Mesenchymal stem cell (in vitro differentiated cells and primary cell): ENCODE measurements around the gene STX1B.
A peak's percentile ranks its signal among the peaks of the same experiment; 100 is the strongest.
"Not testable (repeated sequence)": the region's sequence is repeated elsewhere in the genome, so short reads cannot be mapped to it uniquely, and the experiment has no call there.

ENCODE experiments used
- DNase-seq: peaks from one replicate; pipeline ENCODE4 v3.0.0-alpha.2; 2013
- H2AFZ ChIP-seq: one replicate; pipeline ENCODE4 v1.6.1; 2013; ENCODE audit warnings: low read depth, mild to moderate bottlenecking, control low read depth, inconsistent platforms, low read length, moderate library complexity
- H2AK5ac ChIP-seq: 2 replicates; pipeline ENCODE4 v1.6.1; 2013; ENCODE audit warnings: low read length, moderate library complexity, mild to moderate bottlenecking, inconsistent platforms; ENCODE audit not compliant: severe bottlenecking
- H2BK120ac ChIP-seq: one replicate; pipeline ENCODE4 v1.6.1; 2013; ENCODE audit warnings: low read depth, mild to moderate bottlenecking, inconsistent platforms, low read length, moderate library complexity
- H2BK12ac ChIP-seq, 2 experiments: one replicate each; pipeline ENCODE4 v1.6.1; 2013; ENCODE audit warnings: inconsistent platforms in 2 of 2, low read length in 2 of 2, mild to moderate bottlenecking in 2 of 2, moderate library complexity in 2 of 2, control low read depth in 1 of 2
- H2BK15ac ChIP-seq: one replicate; pipeline ENCODE4 v1.6.1; 2013; ENCODE audit warnings: mild to moderate bottlenecking, low read depth, inconsistent platforms; ENCODE audit not compliant: poor library complexity, severe bottlenecking
- H2BK5ac ChIP-seq: 2 replicates; pipeline ENCODE4 v1.6.1; 2013; ENCODE audit warnings: low read depth, mild to moderate bottlenecking, low read length, control low read depth, inconsistent platforms; ENCODE audit not compliant: poor library complexity, severe bottlenecking
- H3K14ac ChIP-seq, 2 experiments: one replicate each; pipeline ENCODE4 v1.6.1; 2013; ENCODE audit warnings: inconsistent platforms in 2 of 2, low read length in 2 of 2, control low read depth in 1 of 2, mild to moderate bottlenecking in 1 of 2, moderate library complexity in 1 of 2
- H3K18ac ChIP-seq, 2 experiments: one replicate each; pipeline ENCODE4 v1.6.1; 2013; ENCODE audit warnings: inconsistent platforms in 2 of 2, low read length in 2 of 2, control low read depth in 1 of 2, low read depth in 1 of 2, mild to moderate bottlenecking in 1 of 2
- H3K23ac ChIP-seq, 2 experiments: one replicate each; pipeline ENCODE4 v1.6.1; 2013; ENCODE audit warnings: inconsistent platforms in 2 of 2, low read length in 2 of 2, mild to moderate bottlenecking in 2 of 2, moderate library complexity in 2 of 2, control low read depth in 1 of 2
- H3K27ac ChIP-seq: 2 replicates; pipeline ENCODE4 v1.5.1; 2013; ENCODE audit warnings: mild to moderate bottlenecking, moderate library complexity, low read length, control low read depth, inconsistent platforms; ENCODE audit not compliant: poor library complexity, severe bottlenecking
- H3K27me3 ChIP-seq, 2 experiments: 2 replicates each; pipeline versions ENCODE4 v1.6.1 to v1.7.0; 2013; ENCODE audit warnings: low read length in 2 of 2, mild to moderate bottlenecking in 2 of 2, moderate library complexity in 2 of 2, control low read depth in 1 of 2, inconsistent platforms in 1 of 2; ENCODE audit not compliant: control insufficient read depth in 1 of 2, insufficient read depth in 1 of 2
- H3K36me3 ChIP-seq, 2 experiments: 2 replicates each; pipeline versions ENCODE4 v1.6.1 to v1.7.0; 2013; ENCODE audit warnings: low read length in 2 of 2, control low read depth in 1 of 2, inconsistent platforms in 1 of 2, low read depth in 1 of 2, mild to moderate bottlenecking in 1 of 2; ENCODE audit not compliant: insufficient read depth in 2 of 2, control insufficient read depth in 1 of 2
- H3K4ac ChIP-seq, 2 experiments: one replicate each; pipeline ENCODE4 v1.6.1; 2013; ENCODE audit warnings: inconsistent platforms in 2 of 2, low read length in 2 of 2, mild to moderate bottlenecking in 2 of 2, moderate library complexity in 2 of 2, control low read depth in 1 of 2, low read depth in 1 of 2
- H3K4me1 ChIP-seq: 2 replicates; pipeline ENCODE4 v1.6.1; 2013; ENCODE audit warnings: low read depth, low read length, control low read depth; ENCODE audit not compliant: control insufficient read depth, insufficient read depth
- H3K4me2 ChIP-seq: 2 replicates; pipeline ENCODE4 v1.6.1; 2013; ENCODE audit warnings: low read length, mild to moderate bottlenecking, inconsistent platforms; ENCODE audit not compliant: poor library complexity, severe bottlenecking
- H3K4me3 ChIP-seq, 2 experiments: 2 replicates each; pipeline versions ENCODE4 v1.5.1 to v1.7.0; 2013; ENCODE audit warnings: low read length in 2 of 2, mild to moderate bottlenecking in 2 of 2, control low read depth in 1 of 2, low read depth in 1 of 2; ENCODE audit not compliant: insufficient read depth in 1 of 2
- H3K79me1 ChIP-seq: replicated peaks from 2 replicates; pipeline ENCODE4 v1.6.1; 2013; ENCODE audit warnings: mild to moderate bottlenecking, control low read depth, low read length, inconsistent platforms; ENCODE audit not compliant: poor library complexity, severe bottlenecking
- H3K9ac ChIP-seq: 2 replicates; pipeline ENCODE4 v1.7.0; 2013; ENCODE audit warnings: mild to moderate bottlenecking, low read length, moderate library complexity
- H3K9me3 ChIP-seq: 2 replicates; pipeline ENCODE4 v1.7.0; 2013; ENCODE audit warnings: mild to moderate bottlenecking, low read length; ENCODE audit not compliant: control insufficient read depth
- H4K8ac ChIP-seq: one replicate; pipeline ENCODE4 v1.6.1; 2013; ENCODE audit warnings: inconsistent platforms, mild to moderate bottlenecking, low read length, moderate library complexity
- H4K91ac ChIP-seq: one replicate; pipeline ENCODE4 v1.6.1; 2013; ENCODE audit warnings: mild to moderate bottlenecking, low read length, inconsistent platforms
- WGBS: methylation state at CpG from one replicate; pipeline ENCODE4 v1.1.7; 2013; ENCODE audit warnings: mixed read lengths; 5-methylcytosine and 5-hydroxymethylcytosine counted together

The STX1B gene

GRCh38 chr16:31023252-31023602 lies 12.8 kb upstream of the STX1B start:
- H3K14ac ChIP-seq = no peak overlapping the region
- H4K8ac ChIP-seq = no peak overlapping the region
- H2AFZ ChIP-seq = no peak overlapping the region
- no peak overlapping the region for H2AK5ac ChIP-seq
- H3K27me3 ChIP-seq = no peaks in the 10 kb centered on the region
- no peaks in the 10 kb centered on the region for H3K4me1 ChIP-seq
- DNase-seq = no peak
- no peak overlapping the region for H3K9ac ChIP-seq
- no peak overlapping the region for H2BK15ac ChIP-seq
- no peak overlapping the region for H2BK12ac ChIP-seq
- no peaks in the 10 kb centered on the region for H3K79me1 ChIP-seq
- H4K91ac ChIP-seq = no peak overlapping the region
- H3K18ac ChIP-seq = no peak overlapping the region
- H3K4me2 ChIP-seq = no peak overlapping the region
- no peaks in the 10 kb centered on the region for H3K9me3 ChIP-seq
- no peaks in the 10 kb centered on the region for H3K36me3 ChIP-seq
- 50% methylated on average over 1 of the region's 4 CpGs for WGBS
- no peak overlapping the region for H3K23ac ChIP-seq
- no peak overlapping the region for H2BK120ac ChIP-seq
- H2BK5ac ChIP-seq = no peak overlapping the region
- H3K4ac ChIP-seq = no peak overlapping the region
- no peak overlapping the region for H3K4me3 ChIP-seq
- H3K27ac ChIP-seq = no peak overlapping the region

GRCh38 chr16:31022544-31023251 lies 12.3 kb upstream of the STX1B start:
- no peak overlapping the region for H3K23ac ChIP-seq
- H2AFZ ChIP-seq = no peak overlapping the region
- DNase-seq = no peak
- H3K4ac ChIP-seq = no peak overlapping the region
- H2BK5ac ChIP-seq = no peak overlapping the region
- H3K36me3 ChIP-seq = no peaks in the 10 kb centered on the region
- H3K9me3 ChIP-seq = no peaks in the 10 kb centered on the region
- no peak overlapping the region for H2AK5ac ChIP-seq
- H3K4me3 ChIP-seq = no peak overlapping the region
- WGBS = 86% methylated on average over 9 of the region's 12 CpGs
- H4K8ac ChIP-seq = no peak overlapping the region
- H3K14ac ChIP-seq = no peak overlapping the region
- H2BK12ac ChIP-seq = peak overlapping the region in 1 of 2 experiments; percentile 32
- no peak overlapping the region for H2BK15ac ChIP-seq
- no peak overlapping the region for H4K91ac ChIP-seq
- no peak overlapping the region for H2BK120ac ChIP-seq
- H3K27ac ChIP-seq = no peak overlapping the region
- H3K27me3 ChIP-seq = no peaks in the 10 kb centered on the region
- no peak overlapping the region for H3K4me2 ChIP-seq
- no peaks in the 10 kb centered on the region for H3K79me1 ChIP-seq
- H3K9ac ChIP-seq = no peak overlapping the region
- H3K4me1 ChIP-seq = no peaks in the 10 kb centered on the region
- H3K18ac ChIP-seq = no peak overlapping the region

- no peaks in the 10 kb centered on the region for H3K79me1 ChIP-seq
- no peak overlapping the region for H3K4ac ChIP-seq
- no peak overlapping the region for H3K23ac ChIP-seq
- no peak overlapping the region for H2BK15ac ChIP-seq
- no peak overlapping the region for H4K91ac ChIP-seq
- H3K4me1 ChIP-seq = peaks cover 7% of the 10 kb centered on the region
- no peak overlapping the region for H4K8ac ChIP-seq
- WGBS = 89% methylated on average over 3 of the region's 3 CpGs
- no peak overlapping the region for H3K4me3 ChIP-seq
- H3K18ac ChIP-seq = no peak overlapping the region
- H3K14ac ChIP-seq = no peak overlapping the region
- no peak overlapping the region for H2AK5ac ChIP-seq
- H2BK120ac ChIP-seq = no peak overlapping the region
- no peaks in the 10 kb centered on the region for H3K27me3 ChIP-seq
- H3K9ac ChIP-seq = no peak overlapping the region
- no peak for DNase-seq
- no peak overlapping the region for H3K4me2 ChIP-seq
- no peak overlapping the region for H2AFZ ChIP-seq
- no peak overlapping the region for H2BK12ac ChIP-seq
- no peaks in the 10 kb centered on the region for H3K36me3 ChIP-seq
- no peaks in the 10 kb centered on the region for H3K9me3 ChIP-seq
- no peak overlapping the region for H3K27ac ChIP-seq
- H2BK5ac ChIP-seq = no peak overlapping the region
These were observed 10.1 kb upstream of the STX1B start for GRCh38 chr16:31020536-31020935.

- not testable (repeated sequence) for H4K91ac ChIP-seq, H2AK5ac ChIP-seq, H2AFZ ChIP-seq, H3K36me3 ChIP-seq, H3K4me3 ChIP-seq, H2BK12ac ChIP-seq, H2BK15ac ChIP-seq, H3K9ac ChIP-seq, H3K4me2 ChIP-seq, H3K14ac ChIP-seq, DNase-seq, H2BK120ac ChIP-seq, H3K27ac ChIP-seq, H4K8ac ChIP-seq, H3K4me1 ChIP-seq, H3K27me3 ChIP-seq, H3K18ac ChIP-seq, H3K23ac ChIP-seq, H3K9me3 ChIP-seq, H3K4ac ChIP-seq, H3K79me1 ChIP-seq, H2BK5ac ChIP-seq
- 94% methylated on average over 8 of the region's 10 CpGs for whole genome bisulfite sequencing
These were observed 7.3 kb upstream of the STX1B start for GRCh38 chr16:31017756-31018155.
